Thoracic aorta (tissue), 2 donors: ENCODE data around the gene PROSER3. TPM values are rescaled to one million over a fixed set of nuclear protein-coding genes. Genes with fewer than 3 reads are reported as not detected.

Source experiments
- ATAC-seq: fragments of 150-250 bp; one replicate; pipeline ENCODE4 v1.8.0; 2017; ENCODE audit warnings: low read depth; ENCODE audit not compliant: insufficient number of reproducible peaks, low FRiP score
- DNase-seq: peaks from one replicate; pipeline ENCODE4 v3.0.0-alpha.2; 2020; ENCODE audit warnings: low spot score
- H3K27ac ChIP-seq, 2 donors: fragments of 200-600 bp; sonication (generic); 1 replicate in 1 of 2; 2 replicates in 1 of 2; pipeline ENCODE4 v1.5.1; 2016; ENCODE audit warnings: mild to moderate bottlenecking in 2 of 2, moderate library complexity in 2 of 2
- H3K27me3 ChIP-seq: fragments of 200-600 bp; sonication (generic); replicated peaks from 2 replicates; pipeline ENCODE4 v1.6.0; 2016; ENCODE audit warnings: mild to moderate bottlenecking; ENCODE audit not compliant: insufficient read depth
- H3K36me3 ChIP-seq: fragments of 200-600 bp; sonication (generic); one replicate; pipeline ENCODE4 v1.5.1; 2016
- H3K4me1 ChIP-seq, 2 donors: fragments of 200-600 bp; sonication (generic); 1 replicate in 1 of 2; 2 replicates in 1 of 2; pipeline versions ENCODE4 v1.5.1 to v1.6.0; 2016; ENCODE audit warnings: low read depth in 2 of 2, mild to moderate bottlenecking in 1 of 2; ENCODE audit not compliant: control insufficient read depth in 1 of 2
- H3K4me3 ChIP-seq: fragments of 200-600 bp; sonication (generic); 2 replicates; pipeline ENCODE4 v1.5.1; 2016; ENCODE audit warnings: mild to moderate bottlenecking
- H3K9me3 ChIP-seq: fragments of 200-600 bp; sonication (generic); 2 replicates; pipeline ENCODE4 v1.5.1; 2016
- total RNA-seq, 2 donors: library from RNA; depleted of rRNA; stranded (reverse); fragments of >200 nt; gene quantifications; one replicate each; pipeline versions ENCODE4 v1.1.0 to v1.2.3, GENCODE V29; 2016
- TF ChIP-seq, protein P1 (sequence below): fragments of 200-600 bp; sonication (generic); IDR thresholded peaks from one replicate; pipeline ENCODE4 v1.5.1; 2019; ENCODE audit warnings: antibody characterized with exemption

Gene PROSER3
- total RNA-seq, 2 donors from 2014 or later: 11.1 to 16.6 TPM

DNA sequence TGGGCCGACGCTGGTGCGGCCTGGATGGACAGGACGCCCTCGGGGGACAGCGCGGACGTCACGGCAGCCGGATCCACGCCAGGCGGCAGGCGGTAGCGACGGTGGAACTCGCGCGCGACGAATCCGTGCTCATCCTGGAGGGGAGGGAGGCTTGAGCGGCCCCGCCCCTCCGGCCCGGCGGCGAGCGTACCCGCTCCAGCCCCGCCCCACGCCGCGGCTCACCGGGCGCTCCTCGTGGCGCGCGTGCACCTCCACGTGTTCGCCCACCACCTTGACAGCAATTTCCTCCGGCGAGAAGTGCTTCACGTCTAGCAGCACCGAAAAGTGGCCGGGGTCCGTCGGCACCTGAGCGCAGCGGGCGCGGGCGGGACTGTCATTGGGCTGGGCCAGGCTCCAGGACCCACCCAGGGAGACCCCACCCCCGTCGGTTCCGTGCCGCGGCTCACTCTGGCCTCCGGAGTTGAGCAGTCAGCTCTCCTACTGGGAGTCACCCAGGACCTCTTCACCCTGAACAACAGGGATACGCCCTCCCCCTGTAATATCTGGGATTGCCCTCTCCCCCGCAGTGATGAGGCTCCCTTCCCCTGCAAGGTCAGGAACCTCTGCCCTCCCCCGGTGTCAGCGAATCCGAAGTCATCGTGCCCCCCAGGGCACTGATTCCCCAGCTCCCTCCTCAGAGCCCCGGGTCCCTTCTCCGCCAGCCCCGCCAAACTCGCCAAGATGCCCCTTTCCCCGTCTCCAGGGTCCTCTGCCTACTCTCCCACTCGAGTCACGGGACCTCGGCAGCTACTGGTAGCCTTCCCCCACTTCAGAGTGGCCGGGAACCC, 2.2 kb upstream of the PROSER3 start:
- Histone ChIP-seq H3K9me3 (no peaks in the 10 kb centered on the region), H3K27me3 (no peaks in the 10 kb centered on the region), H3K36me3 (peaks cover 19% of the 10 kb centered on the region), H3K4me1 (peaks cover 11 to 48% of the 10 kb centered on the region in 2 donors), H3K27ac (peak overlapping the region; percentile 98 to 99), H3K4me3 (peak overlapping the region; percentile 77)
- ATAC-seq (no peak), DNase-seq (no peak)
- TF ChIP-seq, protein P1, sequence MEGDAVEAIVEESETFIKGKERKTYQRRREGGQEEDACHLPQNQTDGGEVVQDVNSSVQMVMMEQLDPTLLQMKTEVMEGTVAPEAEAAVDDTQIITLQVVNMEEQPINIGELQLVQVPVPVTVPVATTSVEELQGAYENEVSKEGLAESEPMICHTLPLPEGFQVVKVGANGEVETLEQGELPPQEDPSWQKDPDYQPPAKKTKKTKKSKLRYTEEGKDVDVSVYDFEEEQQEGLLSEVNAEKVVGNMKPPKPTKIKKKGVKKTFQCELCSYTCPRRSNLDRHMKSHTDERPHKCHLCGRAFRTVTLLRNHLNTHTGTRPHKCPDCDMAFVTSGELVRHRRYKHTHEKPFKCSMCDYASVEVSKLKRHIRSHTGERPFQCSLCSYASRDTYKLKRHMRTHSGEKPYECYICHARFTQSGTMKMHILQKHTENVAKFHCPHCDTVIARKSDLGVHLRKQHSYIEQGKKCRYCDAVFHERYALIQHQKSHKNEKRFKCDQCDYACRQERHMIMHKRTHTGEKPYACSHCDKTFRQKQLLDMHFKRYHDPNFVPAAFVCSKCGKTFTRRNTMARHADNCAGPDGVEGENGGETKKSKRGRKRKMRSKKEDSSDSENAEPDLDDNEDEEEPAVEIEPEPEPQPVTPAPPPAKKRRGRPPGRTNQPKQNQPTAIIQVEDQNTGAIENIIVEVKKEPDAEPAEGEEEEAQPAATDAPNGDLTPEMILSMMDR: no peak

DNA sequence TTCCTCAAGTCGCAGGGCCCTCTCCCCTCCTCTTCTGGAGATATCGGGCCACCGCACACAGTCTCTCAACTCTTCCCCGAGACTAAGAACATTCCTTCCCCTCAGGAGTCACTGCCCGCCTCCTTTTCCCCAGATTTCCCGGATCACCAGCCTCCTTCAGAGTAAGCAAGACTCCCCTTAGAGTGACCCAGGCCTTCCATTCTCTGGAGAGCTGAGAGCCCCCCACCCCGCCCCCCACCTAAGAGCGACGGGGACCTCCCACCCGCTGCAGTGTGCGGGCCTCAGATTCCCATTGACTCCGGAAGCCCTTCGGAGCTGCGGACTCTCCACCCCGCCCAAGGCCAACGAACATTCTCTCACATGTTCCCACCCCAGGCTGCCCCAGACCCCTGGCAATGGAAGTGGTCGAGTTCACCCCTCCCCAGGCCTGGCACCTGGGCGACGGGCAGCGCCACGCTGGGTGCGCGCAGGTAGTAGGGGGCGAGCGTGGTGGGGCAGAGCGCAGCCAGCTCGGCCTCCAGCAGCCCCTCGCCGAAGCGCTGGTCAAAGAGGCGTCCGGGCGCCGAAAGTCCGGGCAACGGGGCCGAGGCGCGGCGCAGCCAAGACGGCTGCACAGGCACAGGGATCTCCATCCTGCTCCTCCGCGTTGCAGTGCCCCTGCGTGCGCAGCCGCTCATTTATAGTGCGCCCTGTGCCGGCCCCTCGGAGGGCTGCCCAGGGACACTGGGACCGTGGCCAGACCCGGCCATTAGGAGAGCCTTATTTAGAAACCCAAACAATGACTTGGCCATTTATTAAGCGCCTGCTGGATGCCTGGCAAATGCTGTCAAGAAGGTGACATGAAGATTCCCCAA, 1.4 kb upstream of the PROSER3 start, which contains the start of gene HSPB6:
Gene HSPB6, minus strand, starts transcription at position 653 of the 854 bp plus-strand sequence. Its CDS starts 21 bp downstream, at position 632.
- Histone ChIP-seq H3K27me3 (no peaks in the 10 kb centered on the region), H3K36me3 (peaks cover 19% of the 10 kb centered on the region), H3K27ac (peak within 1 kb of the TSS; percentile 98 to 99), H3K4me3 (peak within 1 kb of the TSS; percentile 77), H3K9me3 (no peaks in the 10 kb centered on the region), H3K4me1 (peaks cover 11 to 52% of the 10 kb centered on the region in 2 donors)
- TF ChIP-seq, protein P1: no peak
- no peak for DNase-seq
- ATAC-seq: no peak

DNA sequence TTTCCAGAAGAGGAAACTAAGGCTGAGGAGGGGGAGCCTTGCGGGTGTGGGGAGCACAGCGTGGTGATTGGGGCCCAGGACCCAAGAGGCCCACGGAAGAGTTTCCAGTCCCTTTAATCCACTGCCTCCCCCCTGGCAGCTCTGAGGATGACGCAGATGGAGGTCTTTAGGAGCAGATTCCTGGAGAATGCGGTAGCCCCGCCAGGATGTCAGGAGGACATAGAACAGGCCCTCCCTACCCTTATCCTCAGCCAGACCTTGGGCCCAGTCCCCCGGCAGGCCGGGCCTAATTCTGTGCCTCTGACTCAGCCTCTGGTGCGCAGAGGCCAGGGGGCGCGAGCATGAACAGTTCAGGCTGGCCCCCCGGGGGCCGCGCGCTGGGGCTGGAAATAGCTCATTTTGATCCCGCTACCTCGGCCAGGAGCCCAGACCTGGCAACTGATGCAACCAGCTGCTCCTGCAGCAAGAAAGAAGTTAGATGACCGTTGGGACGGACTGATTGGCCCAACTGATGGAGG, 686 bp upstream of the PROSER3 start:
- peak overlapping the region; percentile 98 to 99 for H3K27ac ChIP-seq
- H3K36me3 ChIP-seq: peaks cover 17% of the 10 kb centered on the region
- peak; percentile 76 for DNase-seq
- ATAC-seq: peak; percentile 57
- H3K4me3 ChIP-seq: peak overlapping the region; percentile 77
- H3K9me3 ChIP-seq: no peaks in the 10 kb centered on the region
- TF ChIP-seq, protein P1: no peak
- H3K27me3 ChIP-seq: no peaks in the 10 kb centered on the region
- H3K4me1 ChIP-seq: peaks cover 11 to 52% of the 10 kb centered on the region in 2 donors

DNA sequence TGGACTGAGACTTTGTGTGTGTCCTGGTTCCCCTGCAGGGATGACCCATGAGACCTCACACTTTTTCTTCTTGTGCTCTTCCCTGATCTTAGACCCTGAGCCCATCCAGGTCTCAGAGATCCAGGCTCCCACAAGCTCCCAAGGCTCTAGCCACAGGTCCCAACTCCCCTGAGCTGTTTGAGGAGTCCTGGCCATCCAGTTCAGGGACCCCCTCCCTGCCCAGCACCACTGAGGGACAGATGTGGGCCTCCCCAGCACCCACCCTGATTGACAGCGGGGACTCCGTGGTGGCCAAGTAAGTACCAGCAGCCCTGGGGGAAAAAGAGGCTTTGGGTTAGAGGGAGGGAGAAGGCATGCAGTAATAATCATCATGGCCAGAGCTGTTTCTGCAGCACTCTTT, 1.7 kb downstream of the PROSER3 start:
- ATAC-seq: no peak
- DNase-seq: no peak

More for the DNA sequence above, 1.7 kb downstream of the PROSER3 start:
- Histone ChIP-seq H3K4me3 (no peak overlapping the region), H3K27me3 (no peaks in the 10 kb centered on the region), H3K4me1 (peaks cover 11 to 47% of the 10 kb centered on the region in 2 donors), H3K9me3 (no peaks in the 10 kb centered on the region), H3K36me3 (peaks cover 8% of the 10 kb centered on the region), H3K27ac (no peak overlapping the region)
- TF ChIP-seq, protein P1: no peak
